HG02798 (cell line): ENCODE measurements around the gene PTGFRN.

ENCODE experiments used
- ATAC-seq: cut with Tn5 transposase; IDR thresholded peaks from one replicate; pipeline ENCODE4 v1.9.1; 2021; ENCODE audit warnings: mild to moderate bottlenecking; ENCODE audit not compliant: unreplicated experiment, poor library complexity

Gene PTGFRN

DNA sequence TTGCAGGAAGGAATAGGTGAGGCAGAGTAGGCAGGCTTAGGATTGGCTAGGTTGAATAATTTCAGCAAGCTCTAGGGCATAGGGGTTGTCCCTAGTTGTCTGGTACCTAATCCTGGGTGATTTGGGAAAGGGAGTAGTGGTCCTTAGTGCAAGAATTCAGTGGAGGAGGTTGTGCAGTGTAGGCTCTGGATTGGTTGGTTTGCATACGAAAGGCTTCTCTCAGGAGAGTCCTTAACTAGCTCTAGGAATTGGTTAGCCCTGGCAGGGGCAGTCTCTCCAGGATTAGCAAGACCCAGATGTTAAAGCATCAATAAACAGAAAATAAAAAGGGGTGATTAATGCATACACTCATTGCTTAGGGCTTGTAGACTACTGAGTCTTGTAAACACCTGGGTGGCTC, 82.2 kb downstream of the PTGFRN start:
- no peak for ATAC-seq

DNA sequence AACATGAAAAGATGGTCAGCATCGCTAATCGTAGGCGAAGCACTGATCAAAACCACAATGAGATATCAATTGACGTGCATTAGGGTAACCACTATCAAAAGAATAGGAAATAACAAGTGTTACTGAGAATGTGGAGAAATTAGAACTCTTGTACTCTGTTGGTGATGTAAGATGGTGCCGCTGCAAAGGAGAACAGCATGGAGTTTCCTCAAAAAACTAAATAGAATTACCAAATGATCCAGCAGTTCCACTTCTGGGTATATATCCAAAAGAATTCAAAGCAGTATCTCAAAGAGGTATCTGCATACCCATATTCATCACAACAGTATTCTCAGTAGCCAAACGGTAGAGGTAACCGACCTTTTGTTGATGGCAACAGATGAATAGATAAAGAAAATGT, 83.6 kb downstream of the PTGFRN start:
- no peak for ATAC-seq

- ATAC-seq: no peak
These were observed 84.7 kb downstream of the PTGFRN start for GRCh38 chr1:116994411-116994810.

- ATAC-seq: no peak
These were observed 87.3 kb downstream of the PTGFRN start for GRCh38 chr1:116997066-116997465.

DNA sequence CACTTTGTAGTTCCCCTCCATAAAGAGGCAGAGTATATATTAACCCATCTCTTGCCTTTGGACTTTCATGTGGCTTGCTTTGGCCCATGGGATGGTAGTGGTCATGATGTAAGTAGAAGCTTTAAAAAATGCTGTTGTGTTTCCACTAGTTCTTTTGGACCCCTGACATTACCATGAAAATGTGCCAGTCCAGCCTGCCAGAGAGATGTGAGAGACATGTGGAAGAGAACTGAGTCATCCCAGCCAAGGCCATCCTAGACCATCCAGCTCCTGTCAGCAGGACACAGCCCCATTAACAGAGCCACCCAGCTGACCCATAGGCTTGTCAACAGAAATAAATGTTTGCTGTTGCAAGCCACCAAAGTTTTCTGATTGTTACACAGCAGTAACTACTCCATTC, 87.9 kb downstream of the PTGFRN start:
- ATAC-seq: no peak

DNA sequence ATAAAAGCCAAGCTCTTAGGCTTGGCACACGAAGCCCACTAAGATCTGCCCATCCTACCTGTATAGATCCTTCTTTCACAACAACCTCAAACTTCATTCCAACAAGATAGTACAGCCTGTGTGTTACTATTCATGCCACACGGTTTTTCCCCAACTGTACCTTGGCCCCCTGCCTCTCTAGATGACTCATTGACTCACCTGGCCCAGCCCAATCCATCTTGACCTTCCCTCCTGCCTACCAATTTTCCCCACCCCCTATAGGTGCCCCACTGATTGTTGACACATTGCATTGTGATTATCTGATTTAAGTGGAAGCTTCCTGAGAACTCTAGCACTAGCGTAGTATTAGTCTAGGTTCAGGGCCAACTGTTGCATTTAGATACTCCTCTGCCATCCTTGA, 89.9 kb downstream of the PTGFRN start:
- no peak for ATAC-seq

GRCh38 chr1:117000142-117000541, 90.4 kb downstream of the PTGFRN start:
- no peak for ATAC-seq

GRCh38 chr1:117001254-117001927, 91.7 kb downstream of the PTGFRN start, which contains the start of gene CD101:
Gene CD101, plus strand, starts transcription at chr1:117001760. Its CDS starts 58 bp downstream, at chr1:117001818.
- ATAC-seq: peak; percentile 94

GRCh38 chr1:117003223-117003875, 93.6 kb downstream of the PTGFRN start:
- ATAC-seq: no peak

- ATAC-seq: no peak
These were observed 98.0 kb downstream of the PTGFRN start for GRCh38 chr1:117007719-117008013.

GRCh38 chr1:117008656-117009055, 98.9 kb downstream of the PTGFRN start:
- ATAC-seq: no peak

DNA sequence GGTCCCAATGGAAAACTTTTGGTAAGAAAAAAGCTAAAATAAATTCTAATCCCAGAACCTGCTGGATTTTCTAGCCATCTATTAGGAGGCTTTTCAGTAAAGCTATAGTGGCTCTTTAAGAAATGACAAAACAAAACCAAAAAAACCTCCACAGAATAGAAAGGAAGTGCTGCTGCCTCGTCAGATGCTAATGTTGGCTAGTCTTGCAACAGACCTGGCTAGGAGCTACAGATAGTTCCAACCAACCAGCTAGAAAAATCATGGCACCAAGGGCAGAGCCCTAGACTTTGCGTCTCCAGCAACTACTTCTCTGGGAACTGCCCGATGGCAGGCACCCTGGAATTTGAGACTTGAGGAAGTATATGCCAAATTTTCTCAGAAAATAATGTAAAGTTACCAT, 99.4 kb downstream of the PTGFRN start:
- no peak for ATAC-seq

DNA sequence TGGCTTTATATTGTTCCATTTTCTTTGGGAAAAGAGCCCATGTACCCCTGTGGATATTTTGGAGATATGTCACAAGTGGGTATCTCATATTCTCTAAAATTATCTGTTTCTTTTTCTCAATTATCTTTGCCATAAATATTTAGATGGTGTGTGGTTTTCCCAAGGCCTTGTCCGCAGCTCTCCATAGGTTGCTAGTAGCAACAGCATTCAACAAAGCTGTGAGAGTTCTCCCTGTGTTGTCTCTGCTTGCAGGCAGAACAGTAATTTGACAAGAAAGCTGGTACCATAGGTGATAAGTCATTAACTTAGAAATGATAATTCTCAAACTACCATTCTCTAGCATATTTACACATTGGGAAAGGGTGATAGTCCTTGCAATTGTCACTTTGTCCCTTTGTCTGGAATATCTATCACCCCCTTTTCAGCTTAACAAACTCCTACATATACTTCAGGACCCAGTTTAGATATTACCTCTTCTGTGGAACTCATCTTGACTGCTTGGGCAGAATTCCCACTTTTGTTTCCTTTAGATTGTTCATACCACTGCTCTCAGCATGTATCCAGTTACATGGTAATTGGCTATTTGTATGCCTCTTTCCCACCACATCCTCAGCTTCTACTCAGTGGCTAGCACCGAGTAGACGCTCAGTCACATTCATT, 100.7 kb downstream of the PTGFRN start:
- no peak for ATAC-seq

- ATAC-seq: no peak
These were observed 101.6 kb downstream of the PTGFRN start for GRCh38 chr1:117011334-117011733.

GRCh38 chr1:117013309-117013858, 103.7 kb downstream of the PTGFRN start:
- no peak for ATAC-seq

DNA sequence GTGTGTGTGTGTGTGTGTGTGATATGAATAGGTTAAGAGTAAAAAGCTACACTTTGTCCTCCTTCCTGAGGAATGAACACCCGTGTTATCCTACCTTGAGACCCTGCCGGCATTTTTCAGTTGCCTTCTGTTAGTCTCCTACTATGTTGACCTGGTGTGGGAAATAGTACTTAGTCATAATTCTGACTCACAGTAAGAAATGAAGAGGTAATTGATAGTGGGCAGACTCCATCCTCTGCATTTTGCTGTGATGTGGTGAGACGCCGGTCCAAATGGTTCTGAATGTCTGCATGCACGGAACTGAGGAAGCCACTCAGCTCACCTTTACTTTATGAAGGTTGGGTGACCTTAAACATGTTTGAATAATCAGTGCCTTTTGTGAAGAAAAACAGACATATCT, 104.5 kb downstream of the PTGFRN start:
- no peak for ATAC-seq

DNA sequence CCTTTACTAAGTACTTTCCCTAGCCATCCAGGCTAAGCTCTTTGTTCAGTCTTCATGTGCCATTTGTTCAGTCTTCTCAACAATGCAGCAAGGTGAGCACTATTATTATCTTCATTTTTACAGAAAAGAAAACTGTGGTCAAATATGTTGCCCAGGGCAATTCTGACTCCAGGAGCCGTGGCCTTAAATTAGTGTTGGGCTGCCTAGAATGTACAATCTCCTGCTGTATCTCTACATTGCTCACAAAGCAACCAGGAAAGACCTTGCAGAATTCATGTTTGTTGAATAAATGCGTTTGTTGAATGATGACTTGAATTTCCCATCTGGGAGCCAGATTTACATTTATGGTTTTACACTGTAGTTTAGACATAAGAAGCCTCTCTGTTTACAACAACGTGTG, 106.0 kb downstream of the PTGFRN start:
- ATAC-seq: no peak

- ATAC-seq: peak; percentile 11
These were observed 107.3 kb downstream of the PTGFRN start for GRCh38 chr1:117017062-117017461.

GRCh38 chr1:117017648-117018047, 107.9 kb downstream of the PTGFRN start:
- peak; percentile 78 for ATAC-seq

DNA sequence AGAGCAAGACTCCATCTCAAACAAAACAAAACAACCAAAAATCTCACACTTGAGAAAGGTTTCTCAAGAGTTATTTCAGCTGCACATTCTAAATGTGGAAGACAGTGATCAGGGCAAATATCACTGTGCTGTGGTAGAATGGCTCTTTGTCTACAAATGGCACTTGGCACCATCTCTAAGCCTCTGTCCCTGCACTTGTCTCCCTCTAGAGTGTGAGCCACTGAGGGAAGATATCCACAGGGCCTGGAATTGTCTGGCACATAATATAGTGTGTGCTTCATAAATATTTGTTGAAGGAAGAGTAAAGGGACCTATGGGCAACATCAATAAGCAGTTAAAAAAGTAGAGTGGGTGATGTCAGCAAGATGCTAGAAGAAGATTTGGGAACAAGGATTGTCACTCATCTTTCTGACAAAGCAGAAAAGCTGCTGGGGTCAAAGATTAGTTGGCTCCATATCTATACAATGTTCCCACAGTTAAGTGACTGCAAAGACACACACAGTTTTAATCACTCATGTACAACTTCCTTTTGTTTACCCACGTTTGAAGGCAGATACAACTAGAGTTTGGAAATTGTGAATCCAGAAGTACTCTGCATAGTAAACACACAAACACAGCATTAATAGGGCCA, 110.9 kb downstream of the PTGFRN start:
- no peak for ATAC-seq

DNA sequence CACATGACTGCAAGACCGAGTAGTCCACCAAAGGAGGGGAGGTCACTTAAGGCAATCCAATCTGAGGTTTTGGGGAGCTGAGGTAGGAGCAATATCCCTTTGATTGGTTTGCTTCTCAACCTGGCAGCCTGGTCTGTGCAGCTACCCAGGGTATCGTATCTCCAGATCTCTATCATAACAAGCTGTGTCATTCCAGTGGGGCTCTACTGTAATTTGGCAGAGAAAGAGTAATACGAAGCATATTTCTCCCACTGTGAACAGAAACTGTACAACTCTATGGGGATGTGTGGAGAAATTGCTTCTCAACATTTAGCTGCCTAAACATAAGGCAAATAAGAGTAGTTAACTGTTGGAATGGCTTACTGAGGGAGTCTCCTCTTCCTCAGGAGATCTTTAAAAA, 112.4 kb downstream of the PTGFRN start:
- no peak for ATAC-seq
